T follicular helper cell (primary cell): ENCODE data around the gene RAP1GAP.
A peak's percentile ranks its signal among the peaks of the same experiment; 100 is the strongest.

Experiments
- DNase-seq: peaks from one replicate; pipeline ENCODE4 v3.0.0-alpha.2; 2020; ENCODE audit warnings: low read depth

RAP1GAP gene

GRCh38 chr1:21625390-21626190, 43.6 kb downstream of the RAP1GAP start:
- no peak for DNase-seq

DNA sequence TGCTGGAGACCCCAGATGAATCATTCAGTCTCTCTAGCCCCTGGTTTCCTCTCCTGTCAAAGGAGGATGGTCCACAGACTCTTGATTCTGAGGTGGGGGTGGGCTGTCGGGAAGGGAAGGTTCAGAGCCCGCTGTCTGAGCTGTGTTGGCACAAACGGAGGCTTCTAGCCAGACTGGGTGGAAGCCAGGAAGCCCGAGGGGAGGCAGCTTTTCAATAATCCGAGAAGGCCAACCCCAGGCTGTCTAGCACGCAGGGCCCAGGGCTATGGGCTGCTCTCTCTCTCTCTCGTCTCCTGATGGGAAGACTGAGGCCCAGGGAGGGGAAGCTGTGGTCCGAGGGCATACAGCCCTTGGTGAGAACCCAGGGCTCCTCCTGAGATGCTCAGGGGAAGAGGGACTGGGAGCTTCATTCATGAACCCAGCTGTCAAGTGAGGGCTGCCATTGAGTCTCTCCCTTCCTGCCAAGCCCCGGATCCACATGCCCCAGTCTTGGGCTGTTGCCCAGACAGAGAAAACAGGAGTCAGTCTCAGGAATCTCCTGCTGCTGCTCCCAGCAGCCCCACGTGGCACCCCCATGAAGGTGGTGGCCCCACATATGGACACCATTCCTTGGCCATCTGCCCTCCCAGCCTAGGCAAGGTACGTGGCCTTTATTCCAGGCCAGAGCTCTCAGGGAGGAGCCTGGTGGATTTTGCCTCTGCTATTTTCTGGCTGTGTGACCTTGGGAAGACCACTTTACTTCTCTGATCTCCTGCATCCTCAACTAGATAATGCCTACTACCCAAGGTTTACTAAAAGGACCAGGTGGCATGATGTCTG, 44.4 kb downstream of the RAP1GAP start:
- no peak for DNase-seq

DNA sequence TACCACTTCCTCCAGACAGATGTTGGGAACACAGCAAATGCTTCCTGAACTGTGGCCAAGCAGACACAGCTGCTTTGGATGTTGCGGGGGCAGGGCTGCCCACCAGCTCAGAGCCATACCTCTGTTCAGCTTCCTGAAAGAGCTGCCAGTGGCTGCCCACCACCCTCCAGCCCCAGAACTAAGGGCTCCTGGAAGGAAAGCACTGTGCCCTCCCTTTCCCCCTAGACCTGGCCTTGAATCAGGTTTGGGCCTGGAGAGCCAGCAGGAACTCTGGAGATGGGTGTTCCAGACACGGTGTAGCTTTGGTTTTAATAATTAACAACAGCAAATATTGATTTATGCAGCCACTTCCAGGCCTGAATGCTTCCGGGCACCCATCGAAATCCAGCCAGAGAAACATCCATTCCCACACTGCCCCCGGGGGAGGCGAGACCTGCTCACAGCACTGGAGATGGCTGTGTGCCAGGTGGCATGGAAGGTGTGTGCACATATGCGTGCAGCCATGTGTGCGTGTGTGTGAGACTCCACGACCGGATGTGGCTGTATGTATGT, 45.7 kb downstream of the RAP1GAP start:
- no peak for DNase-seq

GRCh38 chr1:21622466-21623315, 46.5 kb downstream of the RAP1GAP start:
- DNase-seq = peak; percentile 18

DNA sequence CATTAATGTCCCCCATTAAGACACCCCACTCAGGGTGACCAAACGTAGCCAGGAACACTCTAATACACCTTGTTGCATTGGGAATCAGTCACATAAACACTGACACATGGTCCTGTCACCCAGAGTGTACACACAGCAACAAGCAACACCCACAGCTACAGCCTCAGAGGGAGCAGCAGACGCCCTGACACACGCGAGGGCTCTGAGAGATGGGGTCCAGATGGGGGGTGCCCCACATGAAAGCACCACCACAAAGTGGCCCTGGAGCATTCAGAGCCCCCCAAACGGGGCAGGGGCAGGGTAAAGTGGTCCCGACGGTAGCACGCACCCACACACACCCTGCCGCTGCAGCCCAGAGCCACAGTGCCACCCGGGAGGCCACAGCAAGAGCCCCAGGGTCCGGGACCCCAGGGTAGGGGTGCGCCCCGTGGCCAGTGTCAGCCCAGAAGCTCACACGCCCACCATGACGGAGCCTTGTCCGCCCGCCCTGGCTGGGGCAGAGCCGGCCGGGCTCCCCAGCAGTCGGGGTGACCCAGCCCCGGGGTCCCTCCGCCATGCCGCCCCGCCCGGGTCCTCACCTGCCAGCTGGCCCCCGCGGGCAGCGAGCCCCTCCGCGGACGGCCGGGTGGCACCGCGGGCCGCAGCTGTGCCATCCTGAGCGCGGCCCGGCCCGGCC, 47.3 kb downstream of the RAP1GAP start:
- DNase-seq = no peak

DNA sequence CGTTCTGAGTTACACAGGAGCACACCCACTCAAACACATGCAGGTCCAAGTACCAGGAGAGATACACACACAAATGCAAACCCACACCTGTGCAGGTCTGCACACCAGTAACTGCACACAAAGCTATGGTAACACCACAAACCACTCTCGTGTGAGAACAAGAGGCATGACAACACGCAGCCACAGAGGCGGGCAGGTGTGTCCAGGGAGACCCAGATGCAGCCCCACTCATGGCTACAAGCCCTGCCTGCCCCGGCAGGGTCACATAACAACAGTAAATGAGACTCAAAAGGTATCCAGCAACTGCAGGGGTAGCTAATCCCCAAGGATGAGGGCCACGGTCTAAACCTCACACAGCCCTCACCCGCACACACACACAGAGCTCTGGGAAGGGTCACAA, 48.1 kb downstream of the RAP1GAP start:
- DNase-seq = no peak

DNA sequence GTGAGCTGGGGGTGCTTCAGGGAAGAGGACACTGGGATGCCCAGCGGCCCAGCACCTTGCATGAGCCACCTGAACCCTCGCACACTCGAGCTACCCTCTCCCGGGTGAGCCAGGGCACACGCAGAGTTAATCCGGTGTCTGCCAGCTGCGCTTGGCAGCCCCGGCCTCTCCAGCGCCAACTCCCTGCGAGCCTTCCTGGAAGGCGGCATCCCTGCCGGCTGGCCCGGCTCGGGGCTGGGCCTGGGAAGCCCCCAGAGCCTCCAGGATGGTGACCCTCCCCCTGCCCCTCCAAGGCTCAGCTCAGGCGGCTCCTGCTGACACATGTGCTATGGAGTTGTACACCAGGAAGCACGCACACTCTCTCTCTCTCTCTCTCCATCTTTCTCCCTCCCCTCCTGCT, 48.7 kb downstream of the RAP1GAP start:
- DNase-seq = no peak

DNA sequence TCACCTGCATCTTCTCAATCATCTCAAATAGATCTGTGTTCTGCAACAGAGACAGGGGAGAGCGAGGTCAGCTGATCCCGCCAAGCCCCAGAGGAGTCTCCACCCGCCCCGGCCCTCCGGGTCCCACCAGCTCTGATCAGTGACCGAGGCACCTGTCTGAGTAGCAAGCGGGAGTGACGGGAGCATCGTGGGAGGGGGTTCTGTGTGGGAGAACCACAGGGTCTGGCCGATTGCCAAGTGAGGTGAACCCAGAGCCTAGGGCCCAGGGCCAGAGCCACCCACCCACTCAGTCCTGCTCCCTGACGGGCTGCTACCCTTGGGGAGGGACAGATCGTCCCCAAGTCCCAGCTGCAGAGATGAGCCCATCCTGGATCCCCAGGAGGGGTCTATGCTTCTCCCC, 49.1 kb downstream of the RAP1GAP start:
- no peak for DNase-seq

- no peak for DNase-seq
Observed at GRCh38 chr1:21619375-21619947, 49.7 kb downstream of the RAP1GAP start.

DNA sequence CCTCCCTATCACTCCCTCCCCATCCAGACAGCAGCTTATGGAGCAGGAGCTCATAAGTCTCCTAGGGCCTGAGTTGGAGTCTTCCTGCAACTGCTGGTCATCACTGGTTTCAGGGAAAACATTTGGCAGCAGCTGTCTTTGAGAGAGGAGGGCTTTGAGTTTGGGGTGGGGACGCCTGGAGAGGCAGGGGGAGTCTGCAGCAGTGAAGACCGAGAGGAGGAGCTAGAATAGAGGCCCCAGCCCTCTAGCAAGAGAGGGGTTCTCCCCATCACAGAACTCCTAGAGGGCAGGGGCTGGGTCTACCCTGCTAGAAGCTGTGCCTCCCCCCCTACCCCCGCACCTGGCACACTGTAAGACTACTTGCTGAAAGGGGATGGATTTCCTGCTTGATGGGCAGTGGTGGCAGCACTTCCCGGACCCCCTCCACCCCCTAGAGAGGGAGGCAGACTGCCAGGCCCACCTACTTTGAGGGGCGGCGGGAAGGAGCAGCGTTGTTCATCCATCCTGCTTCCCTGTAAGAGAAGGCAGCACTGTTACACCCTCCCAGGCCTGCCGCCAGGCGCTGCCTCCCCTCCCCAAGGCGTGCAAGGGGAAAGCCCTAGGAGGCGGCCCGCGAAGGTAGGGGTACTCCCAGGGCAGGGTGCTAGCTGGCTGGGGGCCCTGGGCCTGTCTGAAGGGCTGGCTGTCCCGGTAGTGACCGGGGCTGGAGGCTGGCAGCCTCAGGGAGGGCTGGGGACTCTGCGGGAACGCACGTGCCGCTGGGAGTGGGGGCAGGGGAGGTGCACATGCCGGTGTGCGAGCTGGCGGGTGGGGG, 50.4 kb downstream of the RAP1GAP start:
- no peak for DNase-seq

DNA sequence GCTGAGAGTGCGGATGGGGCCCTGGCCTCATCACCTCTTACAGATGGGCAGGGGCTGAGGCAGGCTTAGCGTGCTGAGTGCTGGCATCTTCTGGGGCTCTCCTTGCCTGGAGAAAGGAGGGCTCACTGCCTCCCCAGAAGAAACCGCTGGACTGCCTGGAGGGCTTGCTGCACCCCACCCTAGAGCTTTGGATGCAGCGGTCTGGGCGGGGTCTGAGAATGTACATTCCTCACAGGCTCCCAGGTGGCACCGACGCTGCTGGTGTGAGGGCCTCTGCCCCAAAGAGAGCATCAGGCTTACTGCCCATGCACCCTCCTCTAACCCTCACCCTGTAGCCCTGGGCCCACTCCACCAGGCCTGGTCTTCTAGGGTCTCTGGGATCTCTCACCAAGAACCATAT, 51.1 kb downstream of the RAP1GAP start:
- no peak for DNase-seq

DNA sequence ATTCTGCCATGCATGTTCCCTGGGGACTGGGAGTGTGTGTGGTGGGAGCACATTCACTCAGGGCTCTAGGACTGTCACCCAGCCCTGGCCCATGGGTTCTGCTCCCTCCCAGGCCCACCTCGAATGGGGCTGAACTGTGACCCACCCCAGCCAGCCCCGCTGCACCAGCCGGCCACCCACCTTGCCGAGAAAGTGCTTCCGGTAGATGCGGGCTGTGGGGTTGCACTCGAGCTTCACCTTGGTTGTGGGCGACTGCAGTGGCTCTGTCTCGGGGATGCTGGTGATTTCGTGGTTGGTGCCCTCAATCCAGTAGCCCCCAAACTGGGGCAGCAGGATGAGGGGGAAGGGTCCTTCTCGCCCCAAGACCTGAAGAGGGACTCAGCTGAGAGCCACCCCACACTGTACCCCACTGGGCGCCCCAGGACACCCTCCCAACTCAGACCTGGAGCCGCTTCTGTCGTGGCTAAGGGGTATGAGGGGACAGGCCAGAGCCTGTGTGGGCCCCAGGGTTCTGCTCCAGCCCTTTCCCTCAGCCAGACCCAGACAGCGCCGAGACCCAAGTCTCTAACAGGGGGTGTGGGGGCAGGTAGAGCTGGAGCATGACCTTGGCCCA, 51.9 kb downstream of the RAP1GAP start:
- DNase-seq = no peak

- DNase-seq = no peak
Observed at GRCh38 chr1:21616372-21616771, 52.8 kb downstream of the RAP1GAP start.

GRCh38 chr1:21614419-21615115, 54.6 kb downstream of the RAP1GAP start:
- DNase-seq = no peak

GRCh38 chr1:21613072-21613867, 55.9 kb downstream of the RAP1GAP start:
- no peak for DNase-seq

- DNase-seq = no peak
Observed at GRCh38 chr1:21612057-21612456, 57.1 kb downstream of the RAP1GAP start.

- no peak for DNase-seq
Observed at GRCh38 chr1:21610989-21611785, 58.0 kb downstream of the RAP1GAP start.
